CD14-positive monocyte (primary cell): Measurements from ENCODE around the gene RABL2A. TPM values are rescaled to one million over a fixed set of nuclear protein-coding genes. Genes with fewer than 3 reads are reported as not detected.
A peak's percentile ranks its signal among the peaks of the same experiment; 100 is the strongest.

Source experiments
- DNase-seq, 3 donors: peaks; one replicate each; pipeline ENCODE4 v3.0.0-alpha.2; 2011 to 2022
- H2AFZ ChIP-seq: 2 replicates; pipeline ENCODE4 v1.6.0; 2012; ENCODE audit warnings: mild to moderate bottlenecking, low read depth, low read length, inconsistent platforms; ENCODE audit not compliant: insufficient read depth, poor library complexity, severe bottlenecking
- H3K27ac ChIP-seq, 2 donors: 1 replicate in 1 of 2; 2 replicates in 1 of 2; pipeline ENCODE4 v1.5.1; 2012 to 2013; ENCODE audit warnings: low read length in 2 of 2, control low read depth in 1 of 2, inconsistent platforms in 1 of 2, low read depth in 1 of 2, mild to moderate bottlenecking in 1 of 2
- H3K27me3 ChIP-seq, 2 donors: one replicate each; pipeline versions ENCODE4 v1.6.0 to v1.6.1; 2011 to 2013; ENCODE audit warnings: low read length in 2 of 2; ENCODE audit not compliant: control insufficient read depth in 2 of 2, insufficient read depth in 2 of 2
- H3K36me3 ChIP-seq, 2 donors: replicated peaks in 1 of 2; 1 replicate in 1 of 2; 2 replicates in 1 of 2; pipeline versions ENCODE4 v1.5.1 to v1.6.1; 2012 to 2013; ENCODE audit warnings: low read length in 2 of 2, control low read depth in 1 of 2, inconsistent platforms in 1 of 2, mild to moderate bottlenecking in 1 of 2; ENCODE audit not compliant: insufficient read depth in 2 of 2, control insufficient read depth in 1 of 2
- H3K4me1 ChIP-seq, 2 donors: 1 replicate in 1 of 2; 2 replicates in 1 of 2; pipeline versions ENCODE4 v1.5.1 to v1.6.1; 2012 to 2013; ENCODE audit warnings: low read length in 2 of 2, control low read depth in 1 of 2, inconsistent platforms in 1 of 2, mild to moderate bottlenecking in 1 of 2, moderate library complexity in 1 of 2; ENCODE audit not compliant: insufficient read depth in 2 of 2, control insufficient read depth in 1 of 2
- H3K4me2 ChIP-seq: replicated peaks from 2 replicates; pipeline ENCODE3; 2012; ENCODE audit warnings: low read length, moderate library complexity, mild to moderate bottlenecking; ENCODE audit not compliant: poor library complexity, severe bottlenecking; ENCODE audit errors: extremely low read depth
- H3K4me3 ChIP-seq, 3 experiments: fragments of 200-600 bp in 1 of 3; sonication (generic) in 1 of 3; replicated peaks in 1 of 3; 1 replicate in 2 of 3; 2 replicates in 1 of 3; pipeline ENCODE4 v1.5.1; 2011 to 2013; ENCODE audit warnings: low read length in 3 of 3, mild to moderate bottlenecking in 3 of 3, control low read depth in 2 of 3, low read depth in 2 of 3, inconsistent platforms in 1 of 3, moderate library complexity in 1 of 3
- H3K79me2 ChIP-seq: 2 replicates; pipeline ENCODE4 v1.6.0; 2012; ENCODE audit warnings: mild to moderate bottlenecking, control low read depth, inconsistent platforms, low read length, moderate library complexity; ENCODE audit not compliant: insufficient read depth
- H3K9ac ChIP-seq: 2 replicates; pipeline ENCODE4 v1.6.0; 2017; ENCODE audit warnings: low read length, mild to moderate bottlenecking; ENCODE audit not compliant: insufficient read depth, poor library complexity, severe bottlenecking
- H3K9me3 ChIP-seq, 2 donors: replicated peaks in 1 of 2; 1 replicate in 1 of 2; 2 replicates in 1 of 2; pipeline versions ENCODE4 v1.5.1 to v1.6.1; 2012 to 2013; ENCODE audit warnings: low read length in 2 of 2, control low read depth in 1 of 2; ENCODE audit not compliant: control insufficient read depth in 1 of 2, insufficient read depth in 1 of 2
- H4K20me1 ChIP-seq: 2 replicates; pipeline ENCODE4 v1.6.0; 2012; ENCODE audit warnings: mild to moderate bottlenecking, low read length, control low read depth, moderate library complexity; ENCODE audit not compliant: insufficient read depth
- H3K27ac Mint-ChIP-seq, 7 donors: one replicate each; pipeline ENCODE4 v1.8.0; 2020; ENCODE audit warnings: mild to moderate bottlenecking in 7 of 7, mixed read lengths in 7 of 7, moderate library complexity in 6 of 7, inconsistent platforms in 2 of 7
- H3K27me3 Mint-ChIP-seq, 3 donors: one replicate each; pipeline ENCODE4 v1.8.0; 2021 to 2022; ENCODE audit warnings: low read depth in 3 of 3, mild to moderate bottlenecking in 3 of 3, mixed read lengths in 3 of 3, moderate library complexity in 3 of 3, inconsistent platforms in 1 of 3
- H3K36me3 Mint-ChIP-seq, 2 donors: one replicate each; pipeline ENCODE4 v1.8.0; 2020; ENCODE audit warnings: mixed read lengths in 2 of 2, inconsistent platforms in 1 of 2, mild to moderate bottlenecking in 1 of 2
- H3K4me1 Mint-ChIP-seq: one replicate; pipeline ENCODE4 v1.8.0; 2020; ENCODE audit warnings: mild to moderate bottlenecking, mixed read lengths
- H3K4me3 Mint-ChIP-seq, 2 donors: one replicate each; pipeline ENCODE4 v1.8.0; 2020; ENCODE audit warnings: mild to moderate bottlenecking in 2 of 2, mixed read lengths in 2 of 2, moderate library complexity in 1 of 2
- H3K9me3 Mint-ChIP-seq, 7 donors: one replicate each; pipeline ENCODE4 v1.8.0; 2020 to 2022; ENCODE audit warnings: mixed read lengths in 7 of 7, mild to moderate bottlenecking in 6 of 7, moderate library complexity in 6 of 7, inconsistent platforms in 2 of 7
- CTCF ChIP-seq: fragments of 200-600 bp; IDR thresholded peaks from one replicate; pipeline ENCODE4 v1.8.0; 2022; ENCODE audit warnings: antibody characterized with exemption, mild to moderate bottlenecking
- WGBS: methylation state at CpG from one replicate; pipeline ENCODE4 v1.1.5; 2013; ENCODE audit warnings: missing lambda C conversion rate; ENCODE audit not compliant: insufficient coverage; 5-methylcytosine and 5-hydroxymethylcytosine counted together
- intact Hi-C, 2 donors: fragments of 100-400 bp; cut with micrococcal nuclease; formaldehyde crosslinking; loops; one replicate each; pipeline versions ENCODE4 v1.15.0 to v1.15.1; 2023
- polyA plus RNA-seq, 3 donors: library from polyadenylated mRNA; depleted of rRNA in 1 of 3; unstranded in 2 of 3; stranded (reverse) in 1 of 3; fragments of 300-500 nt in 2 of 3; fragments of >200 nt in 1 of 3; fragmentation: Illumina TruSeq in 2 of 3; gene quantifications; 1 replicate in 2 of 3; 2 replicates in 1 of 3; pipeline ENCODE4 v1.2.3, GENCODE V29; 2012 to 2021

The RABL2A gene
- polyA plus RNA-seq, 3 donors = 4.3 to 15.6 (median 5.1) TPM

GRCh38 chr2:113672326-113672932 is 45.4 kb downstream of the RABL2A start:
- WGBS = 65% methylated on average over 6 of the region's 7 CpGs
- no peak for DNase-seq
- intact Hi-C loops = no loop called here
- no peak overlapping the region for H3K4me2 ChIP-seq
- H3K9me3 Mint-ChIP-seq = peaks cover 6 to 16% (median 11%) of the 10 kb centered on the region in 7 donors
- no peaks in the 10 kb centered on the region for H3K36me3 ChIP-seq
- no peaks in the 10 kb centered on the region for H3K36me3 Mint-ChIP-seq
- H3K79me2 ChIP-seq = no peaks in the 10 kb centered on the region
- H3K27me3 ChIP-seq = no peaks in the 10 kb centered on the region
- no peak overlapping the region for H3K4me3 Mint-ChIP-seq
- no peaks in the 10 kb centered on the region for H3K4me1 ChIP-seq
- H2AFZ ChIP-seq = no peak overlapping the region
- H3K27me3 Mint-ChIP-seq = peaks cover 0 to 4% (median 0%) of the 10 kb centered on the region in 3 donors
- no peak overlapping the region for H3K9ac ChIP-seq
- H3K27ac ChIP-seq = no peak overlapping the region
- no peak for TF ChIP-seq CTCF
- peaks cover 8% of the 10 kb centered on the region for H3K4me1 Mint-ChIP-seq
- no peak overlapping the region for H3K4me3 ChIP-seq
- H3K27ac Mint-ChIP-seq = peak overlapping the region in 1 of 7 donors; percentile 23
- peaks cover 0 to 8% of the 10 kb centered on the region in 2 donors for H3K9me3 ChIP-seq
- H4K20me1 ChIP-seq = no peaks in the 10 kb centered on the region

GRCh38 chr2:113675875-113676274 is 48.8 kb downstream of the RABL2A start:
- H3K9me3 Mint-ChIP-seq = no peaks in the 10 kb centered on the region
- H3K36me3 Mint-ChIP-seq = no peaks in the 10 kb centered on the region
- intact Hi-C loops = no loop called here
- H3K4me1 Mint-ChIP-seq = peaks cover 8% of the 10 kb centered on the region
- Histone ChIP-seq H3K27ac (no peak overlapping the region), H3K4me3 (no peak overlapping the region), H3K36me3 (no peaks in the 10 kb centered on the region), H2AFZ (no peak overlapping the region), H3K4me1 (no peaks in the 10 kb centered on the region), H3K4me2 (no peak overlapping the region), H3K9me3 (no peaks in the 10 kb centered on the region), H4K20me1 (no peaks in the 10 kb centered on the region), H3K79me2 (no peaks in the 10 kb centered on the region), H3K27me3 (no peaks in the 10 kb centered on the region), H3K9ac (no peak overlapping the region)
- peaks cover 0 to 1% (median 0%) of the 10 kb centered on the region in 3 donors for H3K27me3 Mint-ChIP-seq
- no peak overlapping the region for H3K27ac Mint-ChIP-seq
- DNase-seq = no peak
- no peak for TF ChIP-seq CTCF
- WGBS = 88% methylated on average over 5 of the region's 9 CpGs
- H3K4me3 Mint-ChIP-seq = no peak overlapping the region
